ENCODE data around the gene TFPI2.

- TF ChIP-seq POLR2A (IDR thresholded peaks at IDR 0.05; ENCODE audit: low read depth, low read length) (no peak), PAX5 (IDR thresholded peaks at IDR 0.05; ENCODE audit: insufficient read depth, low read length, severe bottlenecking) (no peak), POLR2AphosphoS5 (IDR thresholded peaks at IDR 0.05; ENCODE audit: low read depth, low read length) (no peak)
Observed at GRCh38 chr7:93926800-93927199, 36.2 kb upstream of the TFPI2 start.

All from GM12891 (cell line).